Stomach (tissue), 9 donors: Measurements from ENCODE around the gene BICD2. TPM values are rescaled to one million over a fixed set of nuclear protein-coding genes. Genes with fewer than 3 reads are reported as not detected.

Source experiments
- DNase-seq, 2 donors: peaks; one replicate each; pipeline versions ENCODE4 v3.0.0 to v3.0.0-alpha.2; 2013 to 2019
- H3K27ac ChIP-seq, 5 donors: fragments of 200-600 bp in 4 of 5; sonication (generic) in 4 of 5; one replicate each; pipeline ENCODE4 v1.5.1; 2013 to 2019; ENCODE audit warnings: mild to moderate bottlenecking in 1 of 5, moderate library complexity in 1 of 5
- H3K27me3 ChIP-seq, 3 donors: fragments of 200-600 bp; sonication (generic); one replicate each; pipeline ENCODE4 v1.5.1; 2017 to 2019; ENCODE audit warnings: mixed run types in 1 of 3
- H3K36me3 ChIP-seq, 4 donors: fragments of 200-600 bp; sonication (generic); 1 replicate in 3 of 4; 2 replicates in 1 of 4; pipeline ENCODE4 v1.5.1; 2016 to 2019
- H3K4me1 ChIP-seq, 4 donors: fragments of 200-600 bp; sonication (generic); one replicate each; pipeline ENCODE4 v1.5.1; 2016 to 2019
- H3K4me3 ChIP-seq, 4 donors: fragments of 200-600 bp; sonication (generic) in 3 of 4; one replicate each; pipeline ENCODE4 v1.5.1; 2016 to 2019; ENCODE audit warnings: mild to moderate bottlenecking in 1 of 4
- H3K9me3 ChIP-seq, 4 donors: fragments of 200-600 bp; sonication (generic); one replicate each; pipeline ENCODE4 v1.5.1; 2016 to 2019
- CTCF ChIP-seq, 7 experiments: fragments of 450-650 bp in 4 of 7; fragments of 200-600 bp in 3 of 7; sonication (generic) in 3 of 7; IDR thresholded peaks; one replicate each; pipeline ENCODE4 v1.5.1; 2016 to 2019; ENCODE audit warnings: antibody characterized with exemption in 7 of 7, control low read depth in 2 of 7, mild to moderate bottlenecking in 1 of 7
- EP300 ChIP-seq: sonication (generic); formaldehyde crosslinking; IDR thresholded peaks from one replicate; pipeline ENCODE4 v1.6.1; 2017; ENCODE audit warnings: antibody characterized with exemption
- POLR2A ChIP-seq, 4 donors: fragments of 450-650 bp; IDR thresholded peaks; one replicate each; pipeline ENCODE4 v1.6.1; 2016; ENCODE audit warnings: antibody characterized with exemption in 4 of 4, control low read depth in 2 of 4, mild to moderate bottlenecking in 1 of 4, moderate library complexity in 1 of 4
- POLR2AphosphoS5 ChIP-seq, 3 donors: sonication (generic); formaldehyde crosslinking; IDR thresholded peaks; one replicate each; pipeline ENCODE4 v1.6.1; 2016; ENCODE audit warnings: antibody characterized with exemption in 3 of 3
- whole genome bisulfite sequencing, 5 donors: extraction: QIAGEN DNeasy Blood & Tissue Kit in 3 of 5; methylation state at CpG; one replicate each; pipeline versions ENCODE4 v1.1.5 to v1.1.7; 2013 to 2018; 5-methylcytosine and 5-hydroxymethylcytosine counted together
- intact Hi-C: fragments of 100-400 bp; cut with DNase I; formaldehyde crosslinking; loops from one replicate; pipeline ENCODE4 v1.15.1; 2023; ENCODE audit warnings: low total_unique reads
- polyA plus RNA-seq, 3 donors: library from polyadenylated mRNA; stranded (reverse); fragments of 200-250 nt; gene quantifications; one replicate each; pipeline ENCODE4 v1.2.3, GENCODE V29; 2013
- total RNA-seq, 5 donors: library from RNA; depleted of rRNA; stranded (reverse); fragments of >200 nt; gene quantifications; one replicate each; pipeline versions ENCODE4 v1.1.0 to v1.2.3, GENCODE V29; 2014 to 2016
- donor health status: healthy with polysubstance abuse.
- donor health status: Bipolar disorder and iron deficiency.
- donor health status: healthy.

The BICD2 gene
- total and polyA plus RNA-seq, 8 donors, result 5.9 to 32.6 (median 16.4) TPM

GRCh38 chr9:92717201-92718085 lies 47.2 kb downstream of the BICD2 start:
- no peak for TF ChIP-seq CTCF (IDR thresholded peaks at IDR 0.05)
- TF ChIP-seq POLR2AphosphoS5 (IDR thresholded peaks at IDR 0.05), result no peak
- TF ChIP-seq POLR2A (IDR thresholded peaks at IDR 0.05), result no peak
- TF ChIP-seq EP300, result no peak
- intact Hi-C loops, result loop anchor here (2.0 kb wide), 1 partner anchor 77 kb away; no protein-coding TSS in a partner anchor
- WGBS, 5 donors, result 89 to 94% (median 92%) methylated on average over 20 to 21 of the region's 21 CpGs

GRCh38 chr9:92716557-92716956 lies 48.1 kb downstream of the BICD2 start:
- no peak overlapping the region for H3K27ac ChIP-seq
- H3K4me3 ChIP-seq, result no peak overlapping the region
- peak; percentile 74 to 76 for DNase-seq
- TF ChIP-seq POLR2AphosphoS5 (IDR thresholded peaks at IDR 0.05) (no peak), CTCF (IDR thresholded peaks at IDR 0.05) (peak in 5 of 7 experiments; percentile 81 to 98 (median 87))
- intact Hi-C loops, result loop anchor here (2.0 kb wide), 1 partner anchor 78 kb away; no protein-coding TSS in a partner anchor
- H3K27me3 ChIP-seq, result no peaks in the 10 kb centered on the region
- WGBS, 5 donors, result 19 to 60% (median 32%) methylated on average over 1 to 4 of the region's 4 CpGs
- H3K36me3 ChIP-seq, result peaks cover 77 to 100% (median 96%) of the 10 kb centered on the region in 4 donors
- H3K4me1 ChIP-seq, result peaks cover 0 to 10% (median 7%) of the 10 kb centered on the region in 4 donors
- H3K9me3 ChIP-seq, result no peaks in the 10 kb centered on the region

More at GRCh38 chr9:92717201-92718085, 47.2 kb downstream of the BICD2 start:
- Histone ChIP-seq H3K27ac (no peak overlapping the region), H3K36me3 (peaks cover 79 to 100% (median 96%) of the 10 kb centered on the region in 4 donors), H3K4me1 (peaks cover 0 to 10% (median 5%) of the 10 kb centered on the region in 4 donors), H3K9me3 (no peaks in the 10 kb centered on the region), H3K27me3 (no peaks in the 10 kb centered on the region), H3K4me3 (no peak overlapping the region)
- peak in 1 of 2 donors; percentile 3 for DNase-seq

- peaks cover 0 to 10% (median 7%) of the 10 kb centered on the region in 4 donors for H3K4me1 ChIP-seq
- H3K4me3 ChIP-seq, result no peak overlapping the region
- WGBS, 5 donors, result 73 to 83% (median 78%) methylated on average over 11 to 17 of the region's 17 CpGs
- DNase-seq, result peak in 1 of 2 donors; percentile 32
- H3K27me3 ChIP-seq, result no peaks in the 10 kb centered on the region
- no peak overlapping the region for H3K27ac ChIP-seq
- intact Hi-C loops, result loop anchor here (2.0 kb wide), 1 partner anchor 79 kb away; no protein-coding TSS in a partner anchor
- no peaks in the 10 kb centered on the region for H3K9me3 ChIP-seq
- peaks cover 73 to 100% (median 96%) of the 10 kb centered on the region in 4 donors for H3K36me3 ChIP-seq
- TF ChIP-seq EP300 (no peak), POLR2A (IDR thresholded peaks at IDR 0.05) (no peak), POLR2AphosphoS5 (IDR thresholded peaks at IDR 0.05) (no peak), CTCF (IDR thresholded peaks at IDR 0.05) (no peak)
Measured at GRCh38 chr9:92715488-92716231, 49.0 kb downstream of the BICD2 start.
